ENCODE measurements around the gene FAHD2B.

Gene FAHD2B

GRCh38 chr2:97113050-97113881 is 18.6 kb upstream of the FAHD2B start, which contains the start of gene ANKRD36 (continued):
- TF ChIP-seq CTCF (tag by site-specific recombination; IDR thresholded peaks at IDR 0.05) (peak; percentile 82), ZNF629 (tag by site-specific recombination; IDR thresholded peaks at IDR 0.05) (0 out of 2 replicates have a peak, but pooled peaks have one; percentile 52), ZNF391 (tag by site-specific recombination; IDR thresholded peaks at IDR 0.05; ENCODE audit: borderline replicate concordance, low read depth) (0 out of 2 replicates have a peak, but pooled peaks have one; percentile 36), ZBTB10 (tag by site-specific recombination; IDR thresholded peaks at IDR 0.05) (peak; percentile 82), KLF1 (tag by site-specific recombination; IDR thresholded peaks at IDR 0.05) (peak; percentile 66), ZNF2 (tag by site-specific recombination; IDR thresholded peaks at IDR 0.05) (0 out of 2 replicates have a peak, but pooled peaks have one; percentile 35), ZNF501 (tag by site-specific recombination; IDR thresholded peaks at IDR 0.05) (peak; percentile 81; the same call in 1 of the 2 replicates), SCRT1 (tag by site-specific recombination; IDR thresholded peaks at IDR 0.05; ENCODE audit: borderline replicate concordance) (peak; percentile 57; the same call in 1 of the 2 replicates), PATZ1 (tag by site-specific recombination; IDR thresholded peaks at IDR 0.05) (peak; percentile 87), ZNF423 (tag by site-specific recombination; IDR thresholded peaks at IDR 0.05) (peak; percentile 92), ZNF660 (tag by site-specific recombination; IDR thresholded peaks at IDR 0.05) (peak; percentile 42; the same call in 1 of the 2 replicates), ZFP69B (tag by site-specific recombination; IDR thresholded peaks at IDR 0.05) (peak; percentile 65; the same call in 1 of the 2 replicates), KLF8 (tag by site-specific recombination; IDR thresholded peaks at IDR 0.05) (peak; percentile 65; the same call in 1 of the 2 replicates), GLIS1 (tag by site-specific recombination; IDR thresholded peaks at IDR 0.05) (peak; percentile 52), SP3 (tag by site-specific recombination; IDR thresholded peaks at IDR 0.05) (peak; percentile 31), ZNF324 (tag by site-specific recombination; IDR thresholded peaks at IDR 0.05) (peak; percentile 68; the same call in 1 of the 2 replicates), ZNF561 (tag by site-specific recombination; IDR thresholded peaks at IDR 0.05; ENCODE audit: borderline replicate concordance) (peak; percentile 35; the same call in 1 of the 2 replicates), ZNF600 (tag by site-specific recombination; IDR thresholded peaks at IDR 0.05) (0 out of 2 replicates have a peak, but pooled peaks have one; percentile 27), ZBTB8A (tag by site-specific recombination; IDR thresholded peaks at IDR 0.05) (peak; percentile 86), SP2 (tag by site-specific recombination; IDR thresholded peaks at IDR 0.05) (peak; percentile 70), ZSCAN30 (tag by site-specific recombination; IDR thresholded peaks at IDR 0.05) (peak; percentile 80), ZNF692 (tag by site-specific recombination; IDR thresholded peaks at IDR 0.05) (peak; percentile 85; the same call in 1 of the 2 replicates), ZNF449 (tag by site-specific recombination; IDR thresholded peaks at IDR 0.05) (peak; percentile 90; the same call in 1 of the 2 replicates), ZNF843 (tag by site-specific recombination; IDR thresholded peaks at IDR 0.05) (0 out of 2 replicates have a peak, but pooled peaks have one; percentile 22), ZBTB11 (tag by site-specific recombination; conservative IDR thresholded peaks at IDR 0.05; ENCODE audit: low read depth) (peak; percentile 36)

Measured in HEK293 (cell line).